ENCODE data around the gene ZNF624.

ZNF624 gene

GRCh38 chr17:16622540-16623277 is 30.9 kb downstream of the ZNF624 start:
- no peak for TF ChIP-seq CTCF (IDR thresholded peaks at IDR 0.05; ENCODE audit: low read depth, low read length)
- no peak for DNase-seq (ENCODE audit: low read depth in 2 of 2)
- no peak overlapping the region for H3K4me3 ChIP-seq (replicated peaks in 1 of 2; ENCODE audit: low read depth in 2 of 2, low read length in 2 of 2)

DNA sequence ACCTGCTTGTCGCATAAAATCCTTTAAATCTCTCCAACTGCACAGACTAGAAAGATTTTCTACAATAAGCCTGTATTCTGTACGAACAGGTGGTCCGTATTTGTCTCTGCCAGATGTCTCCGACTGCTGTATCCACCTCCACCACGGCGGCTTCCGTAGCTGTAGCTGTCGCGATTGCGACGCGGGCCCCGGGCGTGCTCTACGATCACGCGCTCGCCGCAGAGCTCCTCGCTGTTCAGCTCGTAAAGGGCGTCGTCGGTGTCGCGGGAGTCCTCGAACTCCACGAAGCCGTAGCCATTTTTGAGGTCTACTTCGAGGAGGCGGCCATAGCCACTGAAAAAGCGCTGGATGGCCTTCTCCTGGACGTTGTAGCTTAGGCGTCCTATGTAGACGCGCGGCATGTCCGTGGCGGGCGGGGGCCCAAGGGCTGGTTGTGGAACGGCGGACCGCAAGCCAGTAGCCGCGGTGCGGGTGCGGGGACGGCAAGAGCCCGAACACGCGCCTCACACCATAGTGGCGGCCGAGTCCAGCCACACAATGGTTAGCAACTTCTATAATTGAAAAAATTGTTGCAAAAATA is 36.1 kb downstream of the ZNF624 start:
- no peak for DNase-seq (ENCODE audit: low read depth in 2 of 2)

GRCh38 chr17:16599537-16599936 is 54.1 kb downstream of the ZNF624 start:
- no peak overlapping the region for H3K4me3 ChIP-seq (replicated peaks in 1 of 2; ENCODE audit: low read depth in 2 of 2, low read length in 2 of 2)
- no peak for DNase-seq (ENCODE audit: low read depth in 2 of 2)
- TF ChIP-seq CTCF (IDR thresholded peaks at IDR 0.05; ENCODE audit: low read depth, low read length), result no peak

More for the DNA sequence above, 36.1 kb downstream of the ZNF624 start:
- TF ChIP-seq CTCF (IDR thresholded peaks at IDR 0.05; ENCODE audit: low read depth, low read length), result no peak
- no peak overlapping the region for H3K4me3 ChIP-seq (replicated peaks in 1 of 2; ENCODE audit: low read depth in 2 of 2, low read length in 2 of 2)

DNA sequence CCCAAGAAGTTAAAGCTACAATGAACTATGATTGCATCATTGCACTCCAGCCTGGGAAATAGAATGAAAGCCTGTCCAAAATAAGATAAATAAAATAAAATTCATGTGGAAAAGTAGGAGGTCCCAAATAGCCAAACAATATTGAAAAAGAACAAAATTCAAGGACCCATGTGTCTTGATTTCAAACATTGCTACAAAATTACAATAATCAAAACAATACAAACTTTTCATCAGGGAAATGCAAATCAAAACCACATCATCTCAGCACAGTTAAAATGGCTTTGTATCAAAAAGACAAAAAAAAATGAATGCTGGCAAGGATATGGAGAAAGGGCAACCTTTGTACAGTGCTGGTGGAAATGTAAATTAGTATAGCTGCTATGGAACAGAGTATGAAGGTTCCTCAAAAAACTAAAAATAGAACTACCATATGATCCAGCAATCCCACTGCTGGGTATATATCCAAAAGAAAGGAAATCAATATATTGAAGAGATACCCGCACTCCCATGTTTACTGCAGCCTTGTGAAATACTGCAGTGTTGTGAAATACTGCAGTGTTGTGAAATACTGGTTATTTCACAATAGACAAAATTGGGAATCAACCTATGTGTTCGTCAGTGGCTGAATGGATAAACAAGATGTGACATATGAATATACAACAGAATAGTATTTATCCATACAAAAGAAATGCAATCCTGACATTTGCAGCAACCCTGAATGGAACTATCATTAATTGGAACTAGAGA is 60.1 kb downstream of the ZNF624 start:
- TF ChIP-seq CTCF (IDR thresholded peaks at IDR 0.05; ENCODE audit: low read depth, low read length), result no peak
- no peak overlapping the region for H3K4me3 ChIP-seq (replicated peaks in 1 of 2; ENCODE audit: low read depth in 2 of 2, low read length in 2 of 2)
- DNase-seq (ENCODE audit: low read depth in 2 of 2), result peak; percentile 46 to 59

- DNase-seq (ENCODE audit: low read depth in 2 of 2), result peak; percentile 87 to 90
- peak; percentile 99 for TF ChIP-seq CTCF (IDR thresholded peaks at IDR 0.05; ENCODE audit: low read depth, low read length)
- H3K4me3 ChIP-seq (replicated peaks in 1 of 2; ENCODE audit: low read depth in 2 of 2, low read length in 2 of 2), result peak overlapping the region; percentile 64 to 68
Measured at GRCh38 chr17:16589097-16589969, 64.3 kb downstream of the ZNF624 start.

DNA sequence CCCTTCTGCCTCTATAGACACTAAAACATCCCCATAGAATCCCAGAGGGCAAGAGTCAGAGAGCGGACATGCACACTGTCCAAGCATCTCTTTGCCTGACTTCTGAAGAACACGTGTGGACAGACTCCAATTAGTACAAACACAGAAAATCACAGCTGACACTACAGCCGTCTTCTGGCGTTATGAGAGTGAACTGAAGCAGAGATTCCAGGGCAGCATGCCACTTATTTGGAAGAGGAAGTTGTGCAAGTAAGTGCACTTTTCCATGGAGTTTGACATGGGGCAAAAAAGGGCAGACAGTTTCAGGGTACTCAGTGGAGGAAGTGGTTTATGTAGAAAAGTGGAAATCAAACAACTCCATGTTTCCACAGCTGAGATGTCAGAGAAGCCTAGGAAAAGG is 67.9 kb downstream of the ZNF624 start:
- H3K4me3 ChIP-seq (replicated peaks in 1 of 2; ENCODE audit: low read depth in 2 of 2, low read length in 2 of 2), result no peak overlapping the region
- no peak for TF ChIP-seq CTCF (IDR thresholded peaks at IDR 0.05; ENCODE audit: low read depth, low read length)
- peak in 1 of 2 donors; percentile 61 for DNase-seq (ENCODE audit: low read depth in 2 of 2)

Measured in cardiac fibroblast (primary cell).